SW480 (cell line): ENCODE results near the gene XYLT1.
A peak's percentile ranks its signal among the peaks of the same experiment; 100 is the strongest.

Source experiments
- DNase-seq: peaks from one replicate; pipeline ENCODE4 v3.0.0-alpha.2; 2016; ENCODE audit warnings: low spot score

The XYLT1 gene

GRCh38 chr16:17098685-17099084 is 372.1 kb downstream of the XYLT1 start:
- no peak for DNase-seq

- no peak for DNase-seq
Measured at GRCh38 chr16:17084130-17084529, 386.6 kb downstream of the XYLT1 start.

DNA sequence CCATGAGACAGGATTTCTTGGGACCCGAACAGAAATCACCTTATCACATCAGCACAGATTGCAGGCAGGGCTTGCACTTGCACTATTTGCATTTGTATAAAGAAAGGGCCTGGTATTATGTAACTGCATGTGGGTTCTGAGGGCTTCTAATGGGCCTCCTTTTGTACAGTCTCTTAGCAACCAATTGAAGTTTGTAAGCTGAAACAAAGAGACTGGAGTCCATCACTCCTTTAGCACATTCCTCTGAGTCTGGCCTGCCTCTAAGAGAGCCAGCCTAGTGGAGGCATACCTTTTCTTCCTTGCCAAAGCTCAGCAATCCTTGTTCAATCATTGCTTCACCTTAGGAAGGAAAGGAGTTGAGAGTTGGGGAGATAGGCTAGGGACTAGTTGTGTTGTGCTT is 387.1 kb downstream of the XYLT1 start:
- no peak for DNase-seq

GRCh38 chr16:17082095-17082882 is 388.5 kb downstream of the XYLT1 start:
- no peak for DNase-seq

DNA sequence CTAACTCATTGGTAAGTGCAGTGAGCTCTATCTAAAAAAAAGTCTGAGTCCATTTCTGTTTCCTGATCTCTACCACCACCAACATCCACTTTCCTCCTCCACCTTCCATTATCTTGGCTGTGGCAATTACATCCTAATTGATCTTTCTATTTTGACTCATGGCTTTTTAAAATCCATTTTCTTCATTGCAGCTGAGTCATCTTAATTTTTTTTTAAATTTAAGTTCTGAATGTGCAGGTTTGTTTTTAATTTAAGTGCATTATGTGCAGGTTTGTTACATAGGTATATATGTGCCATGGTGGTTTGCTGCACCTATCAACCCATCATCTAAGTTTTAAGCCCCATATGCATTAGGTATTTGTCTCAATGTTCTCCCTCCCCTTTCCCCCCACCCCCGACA is 390.7 kb downstream of the XYLT1 start:
- no peak for DNase-seq

DNA sequence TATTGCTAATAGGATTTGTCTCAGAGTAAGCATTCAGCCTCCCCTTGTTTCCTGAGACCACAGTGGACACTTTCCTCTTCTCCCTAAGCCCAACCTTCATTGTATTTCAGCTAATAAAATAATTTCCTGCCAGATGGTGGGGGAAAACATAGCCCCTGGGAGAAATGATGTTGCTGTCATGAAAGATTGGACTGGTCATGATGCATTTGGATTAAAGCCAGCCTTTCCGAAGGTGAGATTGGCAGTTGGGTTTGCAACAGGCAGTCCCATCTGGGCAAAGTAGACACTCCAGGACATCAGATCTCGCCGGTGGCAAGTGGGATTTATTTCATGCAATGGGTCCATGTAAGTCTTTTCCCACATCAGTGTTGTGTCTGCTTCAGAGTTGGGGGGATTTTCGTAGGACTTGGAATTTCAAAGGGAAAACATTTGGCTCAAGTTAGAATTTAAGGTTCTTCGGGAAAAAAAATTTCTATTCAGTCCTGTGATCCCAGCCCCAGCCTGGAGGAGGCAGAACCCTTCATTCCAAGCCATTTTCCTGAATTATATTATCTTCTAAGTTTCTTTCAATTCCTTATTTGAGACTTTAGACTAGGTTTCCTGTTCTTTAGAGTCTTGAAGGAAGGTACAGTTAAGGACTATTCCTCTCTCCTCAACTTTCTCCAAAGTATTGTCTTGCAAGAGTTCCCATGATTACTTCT is 391.7 kb downstream of the XYLT1 start:
- DNase-seq, result no peak

- DNase-seq, result no peak
Measured at GRCh38 chr16:17076818-17077498, 393.8 kb downstream of the XYLT1 start.

GRCh38 chr16:17076092-17076754 is 394.5 kb downstream of the XYLT1 start:
- DNase-seq, result no peak

- DNase-seq, result no peak
Measured at GRCh38 chr16:17072104-17072503, 398.7 kb downstream of the XYLT1 start.

DNA sequence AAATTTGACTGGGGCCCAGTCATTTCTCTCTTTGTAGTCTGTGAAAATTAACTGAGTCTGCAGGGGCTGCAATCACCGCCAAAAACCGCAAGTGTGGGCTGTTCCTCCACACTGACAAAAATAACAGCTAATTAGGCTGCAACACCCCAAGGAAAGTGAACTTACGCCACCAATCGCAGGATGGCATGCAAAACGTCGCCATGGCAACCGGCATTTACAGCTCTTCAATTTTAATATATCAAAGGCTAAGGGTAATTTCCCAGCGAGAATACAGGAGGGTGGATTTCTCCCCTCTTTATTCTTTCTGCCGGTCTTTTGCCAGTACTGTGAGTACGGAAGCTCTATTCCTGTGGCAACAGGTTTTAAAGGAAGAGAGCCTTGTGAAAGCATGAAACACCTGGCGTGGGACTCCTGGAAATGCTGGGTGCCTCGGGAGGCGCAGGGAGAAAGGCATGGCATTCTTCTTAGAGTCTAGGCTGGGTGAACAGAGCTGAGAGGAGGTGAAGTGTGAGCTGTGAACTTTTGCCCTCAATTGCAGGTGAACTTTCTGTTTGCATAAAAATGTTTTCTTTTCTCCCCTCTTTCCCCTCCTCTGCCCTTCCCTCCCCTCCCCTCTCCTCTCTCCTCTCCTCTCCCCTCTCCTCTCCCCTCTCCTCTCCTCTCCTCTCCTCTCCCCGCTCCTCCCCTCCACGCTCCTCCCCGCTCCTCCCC is 399.7 kb downstream of the XYLT1 start:
- DNase-seq, result peak; percentile 80

DNA sequence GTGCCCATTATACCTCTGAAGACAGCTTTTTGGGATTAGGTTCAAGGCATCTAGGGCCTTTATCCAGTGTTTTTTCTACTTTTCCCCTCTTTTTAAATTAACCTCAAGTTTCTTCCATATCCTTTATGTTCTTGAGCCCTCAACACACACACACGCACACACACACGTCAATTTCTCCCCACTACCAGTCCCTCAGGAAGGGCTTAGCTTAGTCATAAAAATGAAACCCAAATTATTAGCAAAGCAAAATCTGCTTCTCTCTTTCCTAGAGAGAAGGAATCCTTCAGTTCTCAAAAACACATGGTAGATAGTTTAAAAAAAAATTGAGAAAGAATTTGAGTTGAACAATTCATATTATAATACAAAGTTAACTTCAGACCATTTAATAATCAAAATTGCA is 401.1 kb downstream of the XYLT1 start:
- DNase-seq, result no peak

- no peak for DNase-seq
Measured at GRCh38 chr16:17068524-17068923, 402.2 kb downstream of the XYLT1 start.

GRCh38 chr16:17067882-17068281 is 402.9 kb downstream of the XYLT1 start:
- DNase-seq, result no peak

- DNase-seq, result peak; percentile 14
Measured at GRCh38 chr16:17063201-17064139, 407.3 kb downstream of the XYLT1 start.

GRCh38 chr16:17062676-17063075 is 408.1 kb downstream of the XYLT1 start:
- peak; percentile 52 for DNase-seq

DNA sequence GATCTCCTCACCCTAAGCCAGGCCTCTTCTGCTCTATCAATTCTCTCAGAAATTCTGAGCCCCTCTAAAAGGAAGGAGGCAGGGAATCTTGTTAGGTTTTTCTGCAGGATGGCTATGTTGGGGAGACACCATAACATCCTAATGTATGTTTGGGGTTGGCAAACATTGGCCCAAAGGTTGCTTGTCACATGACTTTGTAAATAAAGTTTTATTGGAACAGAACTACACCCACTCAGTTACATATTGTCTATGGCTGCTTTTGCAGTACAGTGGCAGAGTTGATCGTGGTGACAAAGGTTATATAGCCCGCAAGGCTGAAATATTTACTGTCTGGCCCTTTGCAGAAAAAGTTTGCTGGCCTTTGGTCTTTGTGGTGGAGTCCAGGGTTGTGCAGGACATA is 409.4 kb downstream of the XYLT1 start:
- no peak for DNase-seq

- DNase-seq, result no peak
Measured at GRCh38 chr16:17058471-17058870, 412.3 kb downstream of the XYLT1 start.

GRCh38 chr16:17056666-17057065 is 414.1 kb downstream of the XYLT1 start:
- no peak for DNase-seq

DNA sequence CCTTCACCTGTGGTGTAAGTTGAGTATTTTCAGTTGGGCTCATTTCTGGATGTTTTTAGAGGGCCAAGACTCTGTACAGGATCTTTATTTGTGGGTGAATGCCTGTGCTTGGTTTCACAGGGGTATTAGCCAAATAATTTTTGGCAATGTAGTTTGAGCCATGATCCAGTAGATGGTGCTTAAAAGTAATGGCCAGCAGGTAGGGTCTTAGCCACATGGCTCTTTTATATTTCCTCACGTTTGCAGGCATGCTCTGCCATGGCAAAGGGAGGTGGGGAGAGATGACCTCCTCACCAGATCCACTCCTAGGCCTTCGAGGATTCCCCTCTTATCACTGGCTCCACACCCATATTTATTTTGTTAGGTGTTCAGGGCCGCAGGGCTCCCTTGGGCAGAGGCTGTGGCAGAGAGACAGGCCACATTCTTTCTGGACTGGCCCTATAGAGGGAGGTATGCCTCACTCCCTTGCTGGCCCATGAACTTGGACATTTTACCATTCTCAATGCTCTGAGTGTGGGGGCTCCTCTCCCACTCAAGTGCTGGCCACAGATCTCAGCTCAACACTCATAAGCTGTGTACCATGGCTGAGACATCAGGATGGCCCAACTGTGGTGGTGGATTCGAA is 417.1 kb downstream of the XYLT1 start:
- DNase-seq, result no peak
